Astrocyte (in vitro differentiated cells and primary cell): ENCODE data around the gene PTPN13.

Experiments used
- CTCF ChIP-seq: IDR thresholded peaks from 2 replicates; pipeline ENCODE4 v1.5.1; 2011; ENCODE audit warnings: low read depth, mild to moderate bottlenecking, inconsistent platforms, low read length, moderate library complexity; ENCODE audit not compliant: insufficient read depth
- EZH2 ChIP-seq: IDR thresholded peaks from 2 replicates; pipeline ENCODE4 v1.6.1; 2012; ENCODE audit warnings: mild to moderate bottlenecking, low read length, inconsistent platforms; ENCODE audit not compliant: insufficient read depth

GRCh38 chr4:86595426-86595805, 1.3 kb downstream of the PTPN13 start:
- TF ChIP-seq CTCF = no peak
- TF ChIP-seq EZH2 = no peak
